Hepatocyte (in vitro differentiated cells): Measurements from ENCODE around the gene BICDL2.

Source experiments
- EZH2 ChIP-seq: fragments of 200-600 bp; sonication (generic); IDR thresholded peaks from 2 replicates; pipeline ENCODE4 v1.6.1; 2016; ENCODE audit warnings: antibody characterized with exemption, mild to moderate bottlenecking, borderline replicate concordance
- EZH2phosphoT487 ChIP-seq: fragments of 200-600 bp; sonication (generic); IDR thresholded peaks from one replicate; pipeline ENCODE4 v1.6.1; 2018; ENCODE audit warnings: antibody characterized with exemption, mild to moderate bottlenecking, low read depth, moderate library complexity; ENCODE audit not compliant: unreplicated experiment, severe bottlenecking
- TF ChIP-seq, protein P1 (sequence below): fragments of 200-600 bp; sonication (generic); IDR thresholded peaks from 2 replicates; pipeline ENCODE4 v1.5.1; 2016; ENCODE audit warnings: antibody characterized with exemption, mild to moderate bottlenecking; ENCODE audit not compliant: poor library complexity

- TF ChIP-seq, protein P1, sequence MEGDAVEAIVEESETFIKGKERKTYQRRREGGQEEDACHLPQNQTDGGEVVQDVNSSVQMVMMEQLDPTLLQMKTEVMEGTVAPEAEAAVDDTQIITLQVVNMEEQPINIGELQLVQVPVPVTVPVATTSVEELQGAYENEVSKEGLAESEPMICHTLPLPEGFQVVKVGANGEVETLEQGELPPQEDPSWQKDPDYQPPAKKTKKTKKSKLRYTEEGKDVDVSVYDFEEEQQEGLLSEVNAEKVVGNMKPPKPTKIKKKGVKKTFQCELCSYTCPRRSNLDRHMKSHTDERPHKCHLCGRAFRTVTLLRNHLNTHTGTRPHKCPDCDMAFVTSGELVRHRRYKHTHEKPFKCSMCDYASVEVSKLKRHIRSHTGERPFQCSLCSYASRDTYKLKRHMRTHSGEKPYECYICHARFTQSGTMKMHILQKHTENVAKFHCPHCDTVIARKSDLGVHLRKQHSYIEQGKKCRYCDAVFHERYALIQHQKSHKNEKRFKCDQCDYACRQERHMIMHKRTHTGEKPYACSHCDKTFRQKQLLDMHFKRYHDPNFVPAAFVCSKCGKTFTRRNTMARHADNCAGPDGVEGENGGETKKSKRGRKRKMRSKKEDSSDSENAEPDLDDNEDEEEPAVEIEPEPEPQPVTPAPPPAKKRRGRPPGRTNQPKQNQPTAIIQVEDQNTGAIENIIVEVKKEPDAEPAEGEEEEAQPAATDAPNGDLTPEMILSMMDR: no peak
- no peak for TF ChIP-seq EZH2
- no peak for TF ChIP-seq EZH2phosphoT487
These were observed 45.0 kb downstream of the BICDL2 start for GRCh38 chr16:2991566-2992261.
